Measurements from ENCODE around the gene LEMD1.
A peak's percentile ranks its signal among the peaks of the same experiment; 100 is the strongest.

The LEMD1 gene

DNA sequence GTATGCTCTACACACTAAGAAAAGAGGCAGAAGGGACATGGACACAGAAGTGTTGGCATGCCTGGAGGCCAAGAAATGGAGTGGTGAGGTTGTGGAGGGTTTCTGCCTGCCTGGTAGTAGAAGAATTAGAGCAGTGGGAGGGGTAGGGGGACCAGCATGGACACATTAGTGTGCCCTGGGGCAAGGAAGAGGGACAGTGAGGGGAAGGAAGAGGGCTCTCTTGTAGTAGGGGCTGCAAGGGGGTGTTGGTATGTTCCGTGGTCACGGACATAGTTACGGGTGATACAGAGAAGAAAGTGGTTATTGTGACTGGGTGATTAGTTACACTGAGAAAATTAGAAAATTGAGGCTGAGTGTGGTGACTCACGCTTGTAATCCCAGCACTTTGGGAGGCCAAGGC, 23.3 kb downstream of the LEMD1 start:
- no peaks in the 10 kb centered on the region for H3F3A ChIP-seq (ENCODE audit: insufficient read depth, low read length)
- no peak for DNase-seq
- no peak overlapping the region for H2AFZ ChIP-seq (ENCODE audit: low read length)
- H3K4me3 ChIP-seq (ENCODE audit: low read length), result no peak overlapping the region
- H3K4me1 ChIP-seq (ENCODE audit: low read length), result no peaks in the 10 kb centered on the region
- no peaks in the 10 kb centered on the region for H3K9me3 ChIP-seq (replicated peaks; ENCODE audit: insufficient read depth, low read length)
- peaks cover 8% of the 10 kb centered on the region; the same call in 1 of the 2 replicates for H3K27me3 ChIP-seq (replicated peaks; ENCODE audit: insufficient read depth, low read length)
- no peak overlapping the region for H3K9ac ChIP-seq (ENCODE audit: low read length)
- H3K27ac ChIP-seq (ENCODE audit: low read length), result no peak overlapping the region
- no peak overlapping the region for H3K4me2 ChIP-seq (ENCODE audit: low read depth, low read length)
- no peaks in the 10 kb centered on the region for H4K20me1 ChIP-seq (ENCODE audit: insufficient read depth, low read length)
- no peaks in the 10 kb centered on the region for H3K79me2 ChIP-seq (ENCODE audit: low read length)
- H3K9me2 ChIP-seq (replicated peaks; ENCODE audit: insufficient read depth, low read length), result no peaks in the 10 kb centered on the region
- no peak for TF ChIP-seq EZH2 (optimal IDR thresholded peaks at IDR 0.05; ENCODE audit: low read depth, low read length)
- no peak for TF ChIP-seq EZH2phosphoT487 (IDR thresholded peaks at IDR 0.05; ENCODE audit: low read length)
- TF ChIP-seq, protein P1, sequence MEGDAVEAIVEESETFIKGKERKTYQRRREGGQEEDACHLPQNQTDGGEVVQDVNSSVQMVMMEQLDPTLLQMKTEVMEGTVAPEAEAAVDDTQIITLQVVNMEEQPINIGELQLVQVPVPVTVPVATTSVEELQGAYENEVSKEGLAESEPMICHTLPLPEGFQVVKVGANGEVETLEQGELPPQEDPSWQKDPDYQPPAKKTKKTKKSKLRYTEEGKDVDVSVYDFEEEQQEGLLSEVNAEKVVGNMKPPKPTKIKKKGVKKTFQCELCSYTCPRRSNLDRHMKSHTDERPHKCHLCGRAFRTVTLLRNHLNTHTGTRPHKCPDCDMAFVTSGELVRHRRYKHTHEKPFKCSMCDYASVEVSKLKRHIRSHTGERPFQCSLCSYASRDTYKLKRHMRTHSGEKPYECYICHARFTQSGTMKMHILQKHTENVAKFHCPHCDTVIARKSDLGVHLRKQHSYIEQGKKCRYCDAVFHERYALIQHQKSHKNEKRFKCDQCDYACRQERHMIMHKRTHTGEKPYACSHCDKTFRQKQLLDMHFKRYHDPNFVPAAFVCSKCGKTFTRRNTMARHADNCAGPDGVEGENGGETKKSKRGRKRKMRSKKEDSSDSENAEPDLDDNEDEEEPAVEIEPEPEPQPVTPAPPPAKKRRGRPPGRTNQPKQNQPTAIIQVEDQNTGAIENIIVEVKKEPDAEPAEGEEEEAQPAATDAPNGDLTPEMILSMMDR (IDR thresholded peaks at IDR 0.05; ENCODE audit: low read length), result no peak
- no peaks in the 10 kb centered on the region for H3K36me3 ChIP-seq (replicated peaks; ENCODE audit: insufficient read depth, low read length)

DNA sequence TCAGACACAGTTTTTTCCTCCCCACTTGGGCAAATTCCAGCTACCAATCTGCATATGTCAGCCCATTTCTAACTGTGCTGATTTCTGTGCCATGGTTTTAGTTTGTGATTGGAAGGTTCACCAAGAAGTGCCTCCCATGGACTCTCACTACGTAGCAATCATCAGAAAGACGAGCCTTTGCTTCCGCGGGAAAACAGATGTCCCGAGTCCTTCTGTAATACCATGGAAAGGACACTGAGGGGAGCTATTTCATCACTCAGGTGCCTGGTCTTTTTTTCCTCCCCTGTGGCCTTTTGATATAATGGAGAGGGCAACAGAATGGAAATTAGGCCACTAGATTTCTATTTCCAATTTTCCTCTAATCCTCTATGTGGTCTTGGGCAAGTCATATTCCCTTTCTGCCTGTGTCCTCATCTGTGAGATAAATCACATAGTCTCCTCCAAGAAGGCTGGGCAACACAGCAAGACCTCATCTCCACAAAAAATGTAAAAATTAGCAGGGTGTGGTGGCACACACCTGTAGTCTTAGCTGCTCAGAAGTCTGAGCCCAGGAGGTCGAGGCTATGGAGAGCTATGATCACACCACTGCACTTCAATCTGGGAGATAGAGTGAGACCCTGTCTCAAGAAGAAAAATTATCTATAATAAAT, 24.8 kb downstream of the LEMD1 start:
- no peak overlapping the region for H3K9ac ChIP-seq (ENCODE audit: low read length)
- H3K79me2 ChIP-seq (ENCODE audit: low read length), result no peaks in the 10 kb centered on the region
- DNase-seq, result peak; percentile 68
- H3K4me1 ChIP-seq (ENCODE audit: low read length), result no peaks in the 10 kb centered on the region
- no peaks in the 10 kb centered on the region for H3K36me3 ChIP-seq (replicated peaks; ENCODE audit: insufficient read depth, low read length)
- no peaks in the 10 kb centered on the region for H3F3A ChIP-seq (ENCODE audit: insufficient read depth, low read length)
- H3K4me2 ChIP-seq (ENCODE audit: low read depth, low read length), result no peak overlapping the region
- peaks cover 12% of the 10 kb centered on the region; the same call in 1 of the 2 replicates for H3K27me3 ChIP-seq (replicated peaks; ENCODE audit: insufficient read depth, low read length)
- H3K9me2 ChIP-seq (replicated peaks; ENCODE audit: insufficient read depth, low read length), result no peaks in the 10 kb centered on the region
- H3K9me3 ChIP-seq (replicated peaks; ENCODE audit: insufficient read depth, low read length), result no peaks in the 10 kb centered on the region
- no peaks in the 10 kb centered on the region for H4K20me1 ChIP-seq (ENCODE audit: insufficient read depth, low read length)
- TF ChIP-seq EZH2 (optimal IDR thresholded peaks at IDR 0.05; ENCODE audit: low read depth, low read length) (no peak), EZH2phosphoT487 (IDR thresholded peaks at IDR 0.05; ENCODE audit: low read length) (no peak)
- TF ChIP-seq, protein P1 (IDR thresholded peaks at IDR 0.05; ENCODE audit: low read length), result peak; percentile 95
- H2AFZ ChIP-seq (ENCODE audit: low read length), result no peak overlapping the region
- no peak overlapping the region for H3K4me3 ChIP-seq (ENCODE audit: low read length)
- H3K27ac ChIP-seq (ENCODE audit: low read length), result no peak overlapping the region

DNA sequence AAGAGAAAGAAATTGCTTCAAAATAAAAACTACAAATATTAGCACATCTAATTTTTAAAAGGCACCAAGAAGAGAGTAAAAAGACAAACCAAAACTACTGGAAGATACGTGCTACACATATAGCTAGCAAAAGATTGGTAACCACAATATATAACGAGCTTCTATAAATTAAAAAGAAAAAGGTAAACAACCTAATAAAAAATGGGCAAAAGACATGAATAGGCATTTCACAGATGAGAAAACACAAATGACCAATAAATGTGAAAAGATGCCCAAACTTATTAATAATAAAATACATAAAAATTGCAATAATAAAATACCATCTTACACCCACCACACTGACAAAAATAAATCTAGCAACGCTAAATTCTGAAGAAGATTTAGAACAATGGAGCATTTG, 26.2 kb downstream of the LEMD1 start:
- Histone ChIP-seq H3K79me2 (ENCODE audit: low read length) (no peaks in the 10 kb centered on the region), H3K27me3 (replicated peaks; ENCODE audit: insufficient read depth, low read length) (peaks cover 12% of the 10 kb centered on the region; the same call in 1 of the 2 replicates), H3K9me3 (replicated peaks; ENCODE audit: insufficient read depth, low read length) (no peaks in the 10 kb centered on the region), H3K9ac (ENCODE audit: low read length) (no peak overlapping the region), H3K9me2 (replicated peaks; ENCODE audit: insufficient read depth, low read length) (no peaks in the 10 kb centered on the region), H3K4me1 (ENCODE audit: low read length) (no peaks in the 10 kb centered on the region), H3F3A (ENCODE audit: insufficient read depth, low read length) (no peaks in the 10 kb centered on the region), H3K4me3 (ENCODE audit: low read length) (no peak overlapping the region), H3K4me2 (ENCODE audit: low read depth, low read length) (no peak overlapping the region), H3K27ac (ENCODE audit: low read length) (no peak overlapping the region), H3K36me3 (replicated peaks; ENCODE audit: insufficient read depth, low read length) (no peaks in the 10 kb centered on the region), H4K20me1 (ENCODE audit: insufficient read depth, low read length) (no peaks in the 10 kb centered on the region), H2AFZ (ENCODE audit: low read length) (no peak overlapping the region)
- TF ChIP-seq, protein P1 (IDR thresholded peaks at IDR 0.05; ENCODE audit: low read length), result no peak
- DNase-seq, result no peak
